ENCODE data around the gene KRT37.
"Not testable (repeated sequence)": the region's sequence is repeated elsewhere in the genome, so short reads cannot be mapped to it uniquely, and the experiment has no call there.

KRT37 gene

GRCh38 chr17:41422586-41422985 is 1.8 kb downstream of the KRT37 start:
- H3K36me3 Mint-ChIP-seq, H3K27me3 Mint-ChIP-seq, H3K4me3 Mint-ChIP-seq, H3K9me3 Mint-ChIP-seq, DNase-seq, H3K27ac Mint-ChIP-seq, CTCF ChIA-PET, H3K4me1 Mint-ChIP-seq: not testable (repeated sequence)

- H3K4me3 Mint-ChIP-seq = no peak overlapping the region
- no peak overlapping the region for H3K27ac Mint-ChIP-seq
- H3K36me3 Mint-ChIP-seq = no peaks in the 10 kb centered on the region
- no peak for DNase-seq
- CTCF ChIA-PET = no interaction called here
- H3K9me3 Mint-ChIP-seq = no peaks in the 10 kb centered on the region
- H3K4me1 Mint-ChIP-seq = no peaks in the 10 kb centered on the region
- H3K27me3 Mint-ChIP-seq = peaks cover 3% of the 10 kb centered on the region
Observed at GRCh38 chr17:41421617-41422016, 2.8 kb downstream of the KRT37 start.

- Mint-ChIP-seq H3K4me3 (no peak overlapping the region), H3K27ac (no peak overlapping the region), H3K9me3 (no peaks in the 10 kb centered on the region), H3K27me3 (peaks cover 3% of the 10 kb centered on the region), H3K36me3 (no peaks in the 10 kb centered on the region), H3K4me1 (no peaks in the 10 kb centered on the region)
- CTCF ChIA-PET = no interaction called here
- no peak for DNase-seq
Observed at GRCh38 chr17:41421116-41421515, 3.3 kb downstream of the KRT37 start.

- Mint-ChIP-seq H3K4me3 (no peak overlapping the region), H3K4me1 (no peaks in the 10 kb centered on the region), H3K27ac (no peak overlapping the region), H3K9me3 (no peaks in the 10 kb centered on the region), H3K27me3 (peaks cover 3% of the 10 kb centered on the region), H3K36me3 (no peaks in the 10 kb centered on the region)
- CTCF ChIA-PET = no interaction called here
- DNase-seq = no peak
Observed at GRCh38 chr17:41420134-41420533, 4.3 kb downstream of the KRT37 start.

- Mint-ChIP-seq H3K9me3 (no peaks in the 10 kb centered on the region), H3K4me1 (no peaks in the 10 kb centered on the region), H3K27me3 (peaks cover 3% of the 10 kb centered on the region), H3K36me3 (no peaks in the 10 kb centered on the region), H3K4me3 (no peak overlapping the region), H3K27ac (no peak overlapping the region)
- CTCF ChIA-PET = interaction anchor here (1.3 kb wide), 1 partner anchor 11 kb away, joined by 4 read pairs; no protein-coding TSS in a partner anchor
- DNase-seq = no peak
Observed at GRCh38 chr17:41419716-41420115, 4.7 kb downstream of the KRT37 start.

GRCh38 chr17:41418116-41418860 is 6.1 kb downstream of the KRT37 start:
- H3K27ac Mint-ChIP-seq = no peak overlapping the region
- peaks cover 5% of the 10 kb centered on the region for H3K27me3 Mint-ChIP-seq
- H3K36me3 Mint-ChIP-seq = no peaks in the 10 kb centered on the region
- H3K4me3 Mint-ChIP-seq = no peak overlapping the region
- H3K4me1 Mint-ChIP-seq = no peaks in the 10 kb centered on the region
- H3K9me3 Mint-ChIP-seq = no peaks in the 10 kb centered on the region
- CTCF ChIA-PET = interaction anchor here (1.3 to 1.6 kb wide), 4 partner anchors 9 to 95 kb away, joined by 3 to 4 read pairs (median 4); no protein-coding TSS in a partner anchor
- no peak for DNase-seq

- CTCF ChIA-PET = interaction anchor here (1.3 to 1.6 kb wide), 3 partner anchors 10 to 95 kb away, joined by 3 to 4 read pairs (median 3); no protein-coding TSS in a partner anchor
- peaks cover 5% of the 10 kb centered on the region for H3K27me3 Mint-ChIP-seq
- no peak overlapping the region for H3K27ac Mint-ChIP-seq
- no peaks in the 10 kb centered on the region for H3K36me3 Mint-ChIP-seq
- H3K4me3 Mint-ChIP-seq = no peak overlapping the region
- no peaks in the 10 kb centered on the region for H3K4me1 Mint-ChIP-seq
- no peaks in the 10 kb centered on the region for H3K9me3 Mint-ChIP-seq
- no peak for DNase-seq
Observed at GRCh38 chr17:41417576-41418015, 6.8 kb downstream of the KRT37 start.

- no peaks in the 10 kb centered on the region for H3K9me3 Mint-ChIP-seq
- CTCF ChIA-PET = interaction anchor here (1.3 to 1.6 kb wide), 3 partner anchors 9 to 94 kb away, joined by 3 to 4 read pairs (median 3); no protein-coding TSS in a partner anchor
- peaks cover 5% of the 10 kb centered on the region for H3K27me3 Mint-ChIP-seq
- H3K4me1 Mint-ChIP-seq = no peaks in the 10 kb centered on the region
- H3K36me3 Mint-ChIP-seq = no peaks in the 10 kb centered on the region
- no peak for DNase-seq
- no peak overlapping the region for H3K4me3 Mint-ChIP-seq
- H3K27ac Mint-ChIP-seq = no peak overlapping the region
Observed at GRCh38 chr17:41417127-41417526, 7.3 kb downstream of the KRT37 start.

GRCh38 chr17:41416479-41416878 is 7.9 kb downstream of the KRT37 start:
- H3K27ac Mint-ChIP-seq = no peak overlapping the region
- CTCF ChIA-PET = no interaction called here
- no peaks in the 10 kb centered on the region for H3K36me3 Mint-ChIP-seq
- H3K9me3 Mint-ChIP-seq = no peaks in the 10 kb centered on the region
- peaks cover 6% of the 10 kb centered on the region for H3K27me3 Mint-ChIP-seq
- H3K4me3 Mint-ChIP-seq = no peak overlapping the region
- no peaks in the 10 kb centered on the region for H3K4me1 Mint-ChIP-seq
- no peak for DNase-seq

GRCh38 chr17:41415833-41416335 is 8.5 kb downstream of the KRT37 start:
- Mint-ChIP-seq H3K27me3 (peaks cover 8% of the 10 kb centered on the region), H3K4me3 (no peak overlapping the region), H3K27ac (no peak overlapping the region), H3K4me1 (no peaks in the 10 kb centered on the region), H3K9me3 (no peaks in the 10 kb centered on the region), H3K36me3 (no peaks in the 10 kb centered on the region)
- no peak for DNase-seq
- CTCF ChIA-PET = no interaction called here

GRCh38 chr17:41415411-41415810 is 9.0 kb downstream of the KRT37 start:
- peaks cover 8% of the 10 kb centered on the region for H3K27me3 Mint-ChIP-seq
- no peak overlapping the region for H3K4me3 Mint-ChIP-seq
- CTCF ChIA-PET = no interaction called here
- DNase-seq = no peak
- no peak overlapping the region for H3K27ac Mint-ChIP-seq
- no peaks in the 10 kb centered on the region for H3K4me1 Mint-ChIP-seq
- no peaks in the 10 kb centered on the region for H3K36me3 Mint-ChIP-seq
- no peaks in the 10 kb centered on the region for H3K9me3 Mint-ChIP-seq

GRCh38 chr17:41413982-41414381 is 10.4 kb downstream of the KRT37 start:
- Mint-ChIP-seq H3K4me1 (peaks cover 4% of the 10 kb centered on the region), H3K27ac (no peak overlapping the region), H3K27me3 (peaks cover 8% of the 10 kb centered on the region), H3K36me3 (no peaks in the 10 kb centered on the region), H3K4me3 (no peak overlapping the region), H3K9me3 (no peaks in the 10 kb centered on the region)
- no peak for DNase-seq
- CTCF ChIA-PET = no interaction called here

- Mint-ChIP-seq H3K4me1 (peaks cover 6% of the 10 kb centered on the region), H3K9me3 (no peaks in the 10 kb centered on the region), H3K27ac (no peak overlapping the region), H3K27me3 (peaks cover 8% of the 10 kb centered on the region), H3K4me3 (no peak overlapping the region), H3K36me3 (no peaks in the 10 kb centered on the region)
- CTCF ChIA-PET = no interaction called here
- DNase-seq = no peak
Observed at GRCh38 chr17:41413353-41413957, 10.9 kb downstream of the KRT37 start.

- Mint-ChIP-seq H3K27me3 (peaks cover 8% of the 10 kb centered on the region), H3K9me3 (no peaks in the 10 kb centered on the region), H3K27ac (no peak overlapping the region), H3K4me3 (no peak overlapping the region), H3K36me3 (no peaks in the 10 kb centered on the region), H3K4me1 (peaks cover 6% of the 10 kb centered on the region)
- CTCF ChIA-PET = no interaction called here
- DNase-seq = no peak
Observed at GRCh38 chr17:41411072-41411840, 13.1 kb downstream of the KRT37 start.
